Measurements from ENCODE around the gene NADK2.

DNA sequence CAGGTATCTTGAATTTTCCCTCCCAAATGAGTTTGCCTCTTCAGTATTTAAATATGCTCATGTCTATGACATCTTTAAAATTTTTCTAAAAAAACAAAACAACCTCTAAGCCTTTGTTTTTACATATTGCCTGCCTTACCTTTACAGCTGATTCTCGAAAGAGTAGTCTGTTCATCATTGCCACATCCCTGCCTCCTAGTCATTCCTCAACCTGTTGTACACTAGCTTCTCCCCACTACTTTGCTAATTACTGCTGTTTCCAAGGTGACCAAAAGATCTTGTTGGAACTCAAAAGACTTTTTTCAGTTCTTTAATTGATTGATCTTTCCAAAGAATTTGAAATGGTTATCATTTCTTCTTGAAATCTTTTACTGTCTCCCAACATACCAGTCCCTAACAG, 1.9 kb upstream of the NADK2 start:
- TF ChIP-seq POLR2A (IDR thresholded peaks at IDR 0.05; ENCODE audit: low read depth, low read length) (no peak), SPI1 (IDR thresholded peaks at IDR 0.05; ENCODE audit: low read depth, low read length) (no peak), POLR2AphosphoS5 (IDR thresholded peaks at IDR 0.05; ENCODE audit: low read depth, low read length) (no peak)

All from GM12891 (cell line).